ENCODE measurements around the gene ARF1.

ARF1 gene

DNA sequence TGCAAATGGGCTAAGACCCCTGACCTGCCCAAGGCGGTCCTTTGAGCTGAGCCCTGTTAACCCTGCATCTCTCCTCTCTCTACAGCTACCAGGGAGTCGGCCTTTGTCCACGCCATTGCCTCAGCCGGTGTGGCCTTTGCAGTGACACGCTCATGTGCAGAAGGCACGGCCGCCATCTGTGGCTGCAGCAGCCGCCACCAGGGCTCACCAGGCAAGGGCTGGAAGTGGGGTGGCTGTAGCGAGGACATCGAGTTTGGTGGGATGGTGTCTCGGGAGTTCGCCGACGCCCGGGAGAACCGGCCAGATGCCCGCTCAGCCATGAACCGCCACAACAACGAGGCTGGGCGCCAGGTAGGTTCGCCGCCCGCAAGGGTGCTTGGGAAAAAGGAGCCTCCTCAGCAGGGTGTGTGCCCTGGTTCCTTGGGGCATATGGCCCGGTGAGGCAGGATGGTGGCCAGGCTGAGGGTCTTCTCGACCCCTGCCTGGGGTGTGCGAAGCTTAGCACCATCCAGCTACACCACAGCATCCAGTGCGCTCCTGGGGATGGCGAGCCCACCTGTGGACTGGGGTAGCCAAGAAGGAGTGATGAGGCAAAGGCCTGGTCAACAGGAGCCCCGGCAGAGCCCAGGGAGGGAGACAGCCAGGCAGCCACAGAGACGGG is 31.8 kb upstream of the ARF1 start:
- DNase-seq (ENCODE audit: low read depth) = no peak

DNA sequence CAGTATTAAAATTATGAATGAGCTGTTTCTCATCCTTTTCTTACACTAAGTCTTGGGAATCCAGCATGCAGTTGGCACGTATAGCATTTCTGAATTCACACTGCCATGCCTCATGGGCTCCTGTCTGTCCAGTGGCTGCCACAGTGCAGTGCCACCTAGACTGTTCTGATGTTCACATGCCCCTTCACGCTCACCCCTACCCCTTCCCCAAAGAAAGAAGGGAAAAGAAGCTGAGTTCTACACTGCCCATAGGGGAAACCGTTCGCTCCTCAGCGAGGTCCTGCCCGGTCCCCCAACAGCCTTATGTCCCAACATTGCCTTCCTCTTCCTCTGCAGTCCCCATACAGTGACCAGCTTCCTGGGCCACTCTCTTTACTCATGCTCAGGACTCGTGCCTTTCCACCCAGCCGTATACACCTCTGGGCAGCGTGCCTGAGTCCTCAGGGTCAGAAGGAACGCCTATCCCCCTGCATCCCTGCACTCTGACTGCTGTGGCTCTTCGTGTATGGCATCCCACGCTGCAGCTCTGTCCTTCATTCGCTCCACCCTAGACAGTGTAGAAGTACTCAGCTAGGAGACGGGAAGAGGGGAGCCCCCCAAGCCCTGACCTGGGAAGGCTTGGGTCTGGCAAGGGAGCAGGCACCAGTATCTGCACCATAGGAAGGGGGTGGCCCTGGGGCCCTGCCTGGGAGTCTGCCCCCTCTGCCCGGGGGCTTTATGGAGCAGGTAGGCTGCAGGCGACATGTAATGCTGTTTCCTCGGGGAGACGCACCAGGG is 24.1 kb upstream of the ARF1 start:
- DNase-seq (ENCODE audit: low read depth) = no peak

DNA sequence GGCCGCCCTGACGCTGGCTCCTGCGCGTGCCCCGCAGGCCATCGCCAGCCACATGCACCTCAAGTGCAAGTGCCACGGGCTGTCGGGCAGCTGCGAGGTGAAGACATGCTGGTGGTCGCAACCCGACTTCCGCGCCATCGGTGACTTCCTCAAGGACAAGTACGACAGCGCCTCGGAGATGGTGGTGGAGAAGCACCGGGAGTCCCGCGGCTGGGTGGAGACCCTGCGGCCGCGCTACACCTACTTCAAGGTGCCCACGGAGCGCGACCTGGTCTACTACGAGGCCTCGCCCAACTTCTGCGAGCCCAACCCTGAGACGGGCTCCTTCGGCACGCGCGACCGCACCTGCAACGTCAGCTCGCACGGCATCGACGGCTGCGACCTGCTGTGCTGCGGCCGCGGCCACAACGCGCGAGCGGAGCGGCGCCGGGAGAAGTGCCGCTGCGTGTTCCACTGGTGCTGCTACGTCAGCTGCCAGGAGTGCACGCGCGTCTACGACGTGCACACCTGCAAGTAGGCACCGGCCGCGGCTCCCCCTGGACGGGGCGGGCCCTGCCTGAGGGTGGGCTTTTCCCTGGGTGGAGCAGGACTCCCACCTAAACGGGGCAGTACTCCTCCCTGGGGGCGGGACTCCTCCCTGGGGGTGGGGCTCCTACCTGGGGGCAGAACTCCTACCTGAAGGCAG is 23.4 kb upstream of the ARF1 start:
- no peak for DNase-seq (ENCODE audit: low read depth)

GRCh38 chr1:228059634-228060457 is 22.7 kb upstream of the ARF1 start:
- DNase-seq (ENCODE audit: low read depth) = no peak

DNA sequence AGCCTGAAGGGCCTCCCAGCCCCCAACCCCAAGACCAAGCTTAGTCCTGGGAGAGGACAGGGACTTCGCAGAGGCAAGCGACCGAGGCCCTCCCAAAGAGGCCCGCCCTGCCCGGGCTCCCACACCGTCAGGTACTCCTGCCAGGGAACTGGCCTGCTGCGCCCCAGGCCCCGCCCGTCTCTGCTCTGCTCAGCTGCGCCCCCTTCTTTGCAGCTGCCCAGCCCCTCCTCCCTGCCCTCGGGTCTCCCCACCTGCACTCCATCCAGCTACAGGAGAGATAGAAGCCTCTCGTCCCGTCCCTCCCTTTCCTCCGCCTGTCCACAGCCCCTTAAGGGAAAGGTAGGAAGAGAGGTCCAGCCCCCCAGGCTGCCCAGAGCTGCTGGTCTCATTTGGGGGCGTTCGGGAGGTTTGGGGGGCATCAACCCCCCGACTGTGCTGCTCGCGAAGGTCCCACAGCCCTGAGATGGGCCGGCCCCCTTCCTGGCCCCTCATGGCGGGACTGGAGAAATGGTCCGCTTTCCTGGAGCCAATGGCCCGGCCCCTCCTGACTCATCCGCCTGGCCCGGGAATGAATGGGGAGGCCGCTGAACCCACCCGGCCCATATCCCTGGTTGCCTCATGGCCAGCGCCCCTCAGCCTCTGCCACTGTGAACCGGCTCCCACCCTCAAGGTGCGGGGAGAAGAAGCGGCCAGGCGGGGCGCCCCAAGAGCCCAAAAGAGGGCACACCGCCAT is 21.9 kb upstream of the ARF1 start:
- no peak for DNase-seq (ENCODE audit: low read depth)

GRCh38 chr1:228061411-228062084 is 21.0 kb upstream of the ARF1 start:
- no peak for DNase-seq (ENCODE audit: low read depth)

- DNase-seq (ENCODE audit: low read depth) = no peak
Measured at GRCh38 chr1:228062085-228062791, 20.3 kb upstream of the ARF1 start.

- no peak for DNase-seq (ENCODE audit: low read depth)
Measured at GRCh38 chr1:228062812-228063211, 19.7 kb upstream of the ARF1 start.

DNA sequence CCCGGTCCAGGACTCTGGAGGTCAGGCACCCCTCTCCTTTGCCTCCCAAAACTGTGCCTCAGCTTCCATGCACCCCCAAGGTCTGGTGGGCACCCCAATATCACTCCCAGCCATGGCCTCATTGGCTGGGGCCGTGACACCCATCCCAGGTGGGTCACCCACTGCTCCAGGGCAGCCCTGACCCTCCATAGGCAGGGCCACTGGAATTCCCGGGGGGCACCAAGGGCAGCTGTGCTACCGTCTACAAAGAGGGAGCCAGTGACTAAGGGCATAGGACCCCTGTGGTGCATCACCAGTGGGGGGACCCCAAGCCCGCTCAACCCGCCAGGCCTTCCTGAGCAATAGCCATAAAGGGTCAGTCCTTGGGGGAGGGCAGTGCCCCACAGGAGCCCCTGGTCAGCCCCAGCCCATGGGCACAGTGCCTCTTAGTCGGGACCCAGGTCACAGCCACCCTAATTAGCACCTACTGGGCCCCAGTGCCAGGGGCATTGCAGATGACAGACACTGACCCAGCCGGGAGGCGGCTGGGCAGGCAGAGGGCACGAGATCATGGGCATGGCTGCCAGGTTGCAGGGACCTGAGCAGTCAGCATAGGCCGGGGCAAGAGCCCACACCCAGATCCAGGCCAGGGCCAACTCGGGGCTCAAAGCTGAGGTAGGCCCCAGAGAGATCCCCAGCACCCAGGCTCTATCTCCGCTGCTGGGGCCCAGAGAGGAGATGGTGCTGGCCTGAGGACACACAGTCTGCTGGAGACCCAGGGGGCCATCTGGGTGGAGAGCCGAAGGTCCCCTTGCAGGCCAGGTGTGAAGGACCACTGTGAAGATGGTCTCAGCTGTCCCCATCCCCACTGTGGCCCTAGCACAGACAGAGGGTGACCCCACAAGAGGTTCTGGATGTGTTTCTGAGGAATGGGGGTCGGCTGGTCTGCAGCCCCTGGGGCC is 19.0 kb upstream of the ARF1 start:
- no peak for DNase-seq (ENCODE audit: low read depth)

DNA sequence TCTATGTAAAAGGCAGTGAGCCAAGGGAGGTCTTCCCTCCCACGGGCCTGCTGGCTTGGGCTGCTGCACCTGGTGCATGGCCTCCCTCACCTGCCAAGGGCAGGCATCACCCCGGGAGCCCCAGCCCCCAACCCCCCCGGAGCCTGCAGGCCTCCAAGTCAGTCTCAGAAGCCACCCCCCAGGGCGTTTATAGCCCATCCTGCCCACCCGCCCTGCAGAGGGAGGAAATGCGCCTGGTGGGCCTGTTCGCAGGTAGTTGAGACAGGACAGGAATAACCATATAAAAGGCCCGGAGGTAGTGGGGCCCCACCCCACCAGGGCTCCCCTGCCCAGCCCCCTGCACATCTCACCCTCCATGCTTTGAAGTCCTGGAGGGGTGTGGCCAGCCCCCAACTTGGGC is 18.2 kb upstream of the ARF1 start:
- DNase-seq (ENCODE audit: low read depth) = no peak

DNA sequence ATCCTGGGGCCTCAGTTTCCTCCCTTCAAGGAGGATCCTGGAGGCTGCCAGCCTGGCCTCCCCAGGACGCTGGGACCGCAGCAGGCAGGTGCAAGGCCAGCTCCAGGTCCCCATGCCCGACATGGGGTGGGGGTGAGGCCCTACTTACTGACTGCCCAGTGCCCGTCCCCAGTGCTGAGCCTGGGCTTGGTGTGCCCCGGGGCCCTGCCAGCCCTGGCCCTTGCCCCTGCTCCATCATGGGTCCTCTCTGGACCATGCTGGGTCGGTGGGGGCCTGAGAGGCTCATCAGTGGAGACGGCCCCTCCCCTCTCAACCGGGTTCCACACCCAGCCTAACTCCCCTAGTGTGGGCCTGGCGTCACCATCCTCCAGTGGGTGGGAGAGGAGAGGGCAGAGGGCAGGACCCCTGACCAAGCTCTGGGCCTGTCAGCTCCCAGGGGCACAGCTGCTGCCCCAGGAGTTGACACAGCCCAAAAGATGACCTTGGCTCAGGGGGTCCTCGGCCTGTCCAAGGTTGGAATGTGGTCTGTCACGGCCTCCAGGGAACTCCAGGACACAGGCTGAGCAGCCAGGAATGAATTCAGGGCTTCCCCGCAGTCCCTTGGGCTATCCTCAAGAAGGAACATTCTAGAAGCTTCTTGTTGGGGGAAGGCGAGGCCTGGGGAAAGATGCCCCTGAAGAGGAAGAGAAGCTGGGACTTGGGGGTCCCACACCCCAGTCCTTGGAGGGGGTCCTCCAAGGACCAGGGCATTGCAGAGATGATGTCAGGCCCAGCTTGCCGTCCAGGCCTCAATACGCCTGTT is 17.6 kb upstream of the ARF1 start:
- DNase-seq (ENCODE audit: low read depth) = no peak

GRCh38 chr1:228065543-228066347 is 16.8 kb upstream of the ARF1 start:
- no peak for DNase-seq (ENCODE audit: low read depth)

GRCh38 chr1:228066416-228066815 is 16.1 kb upstream of the ARF1 start:
- no peak for DNase-seq (ENCODE audit: low read depth)

- DNase-seq (ENCODE audit: low read depth) = no peak
Measured at GRCh38 chr1:228066891-228067654, 15.4 kb upstream of the ARF1 start.

DNA sequence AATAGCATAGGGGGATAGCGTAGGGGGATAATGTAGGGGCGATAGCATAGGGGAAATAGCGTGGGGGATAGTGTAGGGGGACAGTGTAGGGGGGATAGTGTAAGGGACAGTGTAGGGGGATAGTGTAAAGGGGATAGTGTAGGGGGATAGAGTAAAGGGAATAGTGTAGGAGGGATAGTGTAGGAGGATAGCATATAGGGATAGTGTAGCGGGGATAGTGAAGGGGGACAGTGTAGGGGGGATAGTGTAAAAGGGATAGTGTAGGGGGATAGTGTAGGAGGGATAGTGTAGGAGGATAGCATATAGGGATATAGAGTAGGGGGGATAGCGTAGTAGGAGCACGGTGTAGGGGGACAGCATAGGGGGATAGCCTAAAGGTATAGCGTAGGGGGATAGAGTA is 14.1 kb upstream of the ARF1 start:
- no peak for DNase-seq (ENCODE audit: low read depth)

GRCh38 chr1:228070173-228070572 is 12.3 kb upstream of the ARF1 start:
- DNase-seq (ENCODE audit: low read depth) = no peak

DNA sequence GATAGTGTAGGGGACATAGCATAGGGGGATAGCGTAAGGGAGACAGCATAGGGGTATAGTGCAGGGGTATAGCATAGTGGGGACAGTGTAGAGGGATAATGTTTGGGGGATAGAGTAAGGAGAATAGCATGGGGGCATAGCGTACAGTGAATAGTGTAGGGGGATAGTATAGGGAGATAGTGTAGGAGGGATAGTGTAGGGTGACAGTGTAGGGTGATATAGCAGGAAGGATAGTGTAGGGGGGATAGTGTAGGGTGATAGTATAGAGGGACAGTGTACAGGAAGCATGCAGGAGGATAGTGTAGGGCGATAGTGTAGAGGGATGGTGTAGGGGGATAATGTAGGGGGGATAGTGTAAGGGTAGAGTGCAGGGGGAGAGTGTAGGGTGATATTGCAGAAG is 11.7 kb upstream of the ARF1 start:
- no peak for DNase-seq (ENCODE audit: low read depth)
